HG02981 (cell line): Measurements from ENCODE around the gene PSMC3.

Experiments
- ATAC-seq: cut with Tn5 transposase; IDR thresholded peaks from one replicate; pipeline ENCODE4 v1.9.1; 2021; ENCODE audit warnings: mild to moderate bottlenecking, moderate library complexity; ENCODE audit not compliant: unreplicated experiment

Gene PSMC3

DNA sequence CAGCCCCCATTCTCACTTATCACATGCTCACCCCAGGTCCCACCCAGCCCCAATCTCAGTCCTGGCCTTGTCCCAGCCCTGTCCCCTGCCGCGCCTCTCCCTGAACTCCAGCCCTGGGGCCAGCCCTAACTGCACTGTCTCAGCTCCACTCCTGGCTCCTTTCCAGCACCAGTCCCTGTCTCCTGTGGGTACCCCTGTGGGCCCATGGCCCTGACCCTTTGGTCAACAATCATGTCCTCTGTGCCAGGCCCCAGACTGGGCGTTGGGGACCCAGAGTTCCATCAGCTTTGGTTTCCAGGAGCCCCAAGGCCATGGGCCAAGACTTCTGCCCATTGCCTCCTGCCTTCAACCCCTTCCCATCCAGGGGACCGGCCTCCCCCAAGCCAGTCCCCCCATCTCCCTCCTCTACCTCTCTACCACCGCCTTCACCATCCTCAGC lies 48.6 kb downstream of the PSMC3 start:
- no peak for ATAC-seq

DNA sequence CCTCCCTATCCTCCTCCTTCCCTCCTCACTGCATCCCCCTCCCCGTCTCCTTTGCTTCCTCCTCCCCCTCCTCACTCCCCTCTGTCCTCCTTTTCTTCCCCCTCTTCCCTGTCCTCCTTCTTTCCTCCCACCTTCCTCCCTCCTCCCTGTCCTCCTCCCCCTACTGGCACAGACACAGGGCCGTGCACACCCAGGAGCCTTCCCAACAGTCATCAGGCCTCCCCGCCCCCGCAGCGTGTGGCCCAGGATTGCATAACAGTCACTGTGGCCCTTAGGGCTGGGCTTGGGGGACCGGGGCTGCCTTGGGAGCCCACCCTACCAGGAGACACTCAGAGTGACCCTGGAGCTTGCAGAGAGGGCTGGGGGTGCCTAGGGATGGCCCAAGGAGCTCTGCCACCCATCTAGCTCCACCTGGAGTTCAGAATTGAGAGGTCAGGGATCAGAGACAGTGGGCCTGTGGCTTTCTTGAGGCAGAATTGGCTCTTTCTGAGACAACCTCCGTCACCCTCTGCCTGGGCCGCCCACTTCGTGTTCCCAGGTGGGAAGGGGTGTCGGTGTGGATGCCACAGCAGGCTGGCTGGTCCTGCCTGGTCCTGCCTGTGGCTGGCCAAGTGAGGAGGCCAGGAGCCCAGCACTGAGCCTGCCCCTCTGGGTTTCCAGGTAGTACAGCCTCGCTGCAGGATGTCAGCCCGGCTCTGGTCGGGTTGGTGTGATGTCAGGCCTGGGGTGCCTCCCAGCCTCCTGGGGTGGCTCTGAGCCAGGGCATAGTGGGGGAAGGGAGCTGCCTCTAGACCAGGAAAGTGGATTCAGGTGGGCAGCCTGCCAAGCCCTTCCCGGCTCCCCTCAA lies 49.5 kb downstream of the PSMC3 start:
- no peak for ATAC-seq

DNA sequence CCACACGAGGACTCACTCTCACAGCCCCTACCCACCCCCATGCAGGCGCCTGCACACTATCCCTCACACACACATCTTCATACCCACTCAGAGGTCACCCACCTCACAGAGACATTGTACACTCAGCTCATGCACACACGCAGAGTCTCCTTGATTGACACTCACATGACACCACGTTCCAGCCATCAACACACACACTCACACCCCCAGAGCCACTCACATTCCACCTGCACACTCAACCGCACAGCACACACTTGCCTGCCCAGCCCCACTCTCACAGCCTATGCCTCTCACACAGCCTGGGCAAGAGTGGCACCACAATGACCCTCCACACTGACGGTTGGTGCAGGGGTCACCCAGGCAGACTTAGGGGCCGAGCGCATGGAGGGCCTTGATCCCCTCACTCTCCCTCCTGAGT lies 50.1 kb downstream of the PSMC3 start:
- ATAC-seq: no peak

DNA sequence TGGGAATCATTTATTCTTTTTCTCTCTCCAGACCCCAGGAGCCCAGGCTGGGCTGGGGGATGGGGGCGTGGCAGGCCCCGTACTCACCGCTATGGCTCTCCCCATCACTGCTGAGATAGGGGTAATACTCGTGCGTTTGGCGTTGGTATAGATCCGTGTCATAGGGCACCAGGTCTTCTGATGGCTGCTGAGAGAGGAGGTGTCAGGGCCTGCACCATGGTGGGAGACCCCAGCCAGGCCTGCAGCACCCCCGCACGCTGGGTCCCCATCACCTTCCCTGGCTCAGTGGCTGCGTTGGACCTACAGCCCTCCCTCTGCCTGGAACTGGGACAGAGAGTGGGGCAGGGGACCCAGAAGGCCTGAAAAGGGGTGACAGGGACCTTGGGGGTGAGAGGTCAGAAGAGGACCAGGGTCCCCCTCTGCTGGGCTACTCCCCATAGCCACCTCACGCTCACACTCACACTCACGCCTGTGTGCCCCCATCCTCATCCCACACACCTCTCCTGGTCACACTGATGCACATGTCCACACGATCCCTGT lies 50.6 kb downstream of the PSMC3 start:
- ATAC-seq: no peak

DNA sequence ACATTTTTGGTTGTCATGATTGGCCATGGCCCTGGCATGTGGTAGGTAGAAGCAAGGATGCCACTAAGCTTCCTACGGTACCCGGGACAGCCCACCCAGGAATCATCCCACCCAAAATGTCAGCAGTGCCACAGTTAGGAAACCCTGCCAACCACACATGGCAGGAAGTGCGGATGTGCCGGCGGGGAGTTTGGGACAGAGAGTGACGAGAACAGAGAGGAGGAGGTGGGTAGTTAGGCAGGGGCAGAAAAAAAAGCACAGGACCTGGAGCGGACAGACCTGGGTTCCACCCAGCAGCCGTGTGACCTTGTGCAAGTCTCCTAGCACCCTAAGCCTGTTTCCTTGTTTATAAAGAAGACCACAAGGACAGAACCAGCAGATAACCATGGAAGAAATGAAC lies 51.2 kb downstream of the PSMC3 start:
- ATAC-seq: no peak

DNA sequence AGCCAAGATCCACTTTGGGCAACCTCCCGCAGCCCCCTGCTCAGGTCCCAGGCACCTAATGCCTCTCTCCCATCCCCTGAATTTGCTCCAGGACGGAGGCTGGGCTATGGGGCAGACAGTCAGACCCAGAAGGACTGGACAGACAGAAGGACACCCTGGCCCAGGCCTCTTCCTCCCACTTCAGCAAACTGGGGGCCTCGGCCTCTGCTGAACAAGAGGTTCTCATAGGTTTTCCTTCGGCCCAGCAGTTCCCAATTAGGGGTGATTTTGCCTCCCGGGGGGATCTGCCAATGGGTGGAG lies 51.6 kb downstream of the PSMC3 start:
- no peak for ATAC-seq

DNA sequence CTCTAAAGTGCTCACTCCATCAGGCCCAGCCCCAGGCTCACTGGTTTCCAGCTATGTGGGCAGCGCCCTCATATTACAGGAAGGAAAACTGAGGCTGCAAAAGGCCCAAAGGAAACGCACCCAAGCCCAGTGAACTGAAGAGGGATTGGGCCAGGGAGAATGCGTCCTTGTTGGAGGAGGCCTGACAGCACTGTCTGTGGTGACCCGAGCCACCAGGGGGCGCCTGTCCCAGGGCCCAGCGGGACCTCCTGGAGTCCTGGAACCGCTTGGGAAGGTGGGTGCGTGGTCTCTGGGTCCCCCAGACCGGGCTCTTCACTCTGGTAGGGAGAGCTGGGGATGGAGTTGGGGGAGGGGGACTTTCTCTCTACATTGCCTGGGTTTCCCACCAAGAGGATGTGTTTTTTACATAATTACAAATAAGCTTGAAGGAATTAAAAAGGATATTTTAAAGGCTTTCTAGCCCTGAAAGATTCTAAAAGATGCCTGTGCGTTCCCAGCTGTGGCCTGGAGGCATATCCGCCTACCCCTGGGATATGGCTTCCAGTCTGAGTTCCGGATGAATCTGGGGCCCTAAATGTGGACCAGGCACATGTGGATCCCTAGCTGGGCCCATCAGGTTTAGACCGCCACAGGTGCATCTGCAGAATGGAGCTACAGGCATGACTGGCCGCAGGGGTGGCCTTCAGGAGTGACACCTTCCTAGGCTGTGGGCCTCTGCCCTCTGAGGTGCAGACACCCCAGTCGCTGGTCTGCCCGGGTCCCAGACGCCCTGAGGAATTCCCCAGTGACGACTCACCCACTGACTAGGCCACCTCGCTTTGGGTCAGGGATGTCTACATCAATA lies 52.1 kb downstream of the PSMC3 start:
- no peak for ATAC-seq

DNA sequence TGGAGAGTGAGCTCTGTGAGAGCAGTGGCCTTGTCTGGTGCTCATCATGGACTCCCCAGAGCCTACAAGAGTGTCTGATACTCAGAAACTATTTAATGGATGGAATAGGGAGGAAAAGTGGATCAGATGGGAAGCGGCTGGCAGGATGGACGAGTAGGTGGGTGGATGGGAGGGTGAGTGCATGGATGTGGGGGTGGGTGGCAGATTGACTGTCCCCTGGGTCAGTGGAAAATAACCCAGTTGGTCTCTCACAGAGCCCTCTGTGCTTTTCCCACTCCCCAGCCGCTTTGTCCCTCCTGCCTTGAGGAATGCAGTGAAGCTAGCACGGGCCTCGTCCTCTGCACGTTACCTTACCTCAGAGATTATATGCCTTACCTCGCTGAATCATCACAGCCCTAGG lies 53.8 kb downstream of the PSMC3 start:
- ATAC-seq: no peak

DNA sequence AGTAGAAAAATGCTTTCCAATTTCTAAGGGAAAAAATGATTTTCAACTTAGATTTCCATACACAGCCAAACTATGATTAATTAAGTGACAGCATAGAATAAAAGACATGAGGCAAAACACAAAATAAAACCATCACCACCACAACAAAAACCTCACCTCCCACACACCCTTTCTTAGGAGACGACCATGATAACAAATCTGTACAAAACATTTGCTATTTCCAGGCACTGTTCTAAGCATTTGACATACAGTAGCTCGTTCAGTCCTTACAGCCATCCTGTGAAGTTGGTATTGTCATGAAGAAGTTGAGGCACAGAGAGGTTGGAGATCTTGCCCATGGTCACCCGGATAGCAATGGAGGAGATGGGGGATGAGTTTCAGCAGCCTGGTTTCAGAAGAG lies 56.6 kb downstream of the PSMC3 start:
- no peak for ATAC-seq
